DMS53 (cell line): Measurements from ENCODE around the gene BUD13.

Experiments used
- DNase-seq: peaks from one replicate; lab custom pipeline; 2025; lab: John Stamatoyannopoulos, UW

The BUD13 gene

GRCh38 chr11:116716621-116717020 is 56.2 kb downstream of the BUD13 start:
- no peak for DNase-seq

DNA sequence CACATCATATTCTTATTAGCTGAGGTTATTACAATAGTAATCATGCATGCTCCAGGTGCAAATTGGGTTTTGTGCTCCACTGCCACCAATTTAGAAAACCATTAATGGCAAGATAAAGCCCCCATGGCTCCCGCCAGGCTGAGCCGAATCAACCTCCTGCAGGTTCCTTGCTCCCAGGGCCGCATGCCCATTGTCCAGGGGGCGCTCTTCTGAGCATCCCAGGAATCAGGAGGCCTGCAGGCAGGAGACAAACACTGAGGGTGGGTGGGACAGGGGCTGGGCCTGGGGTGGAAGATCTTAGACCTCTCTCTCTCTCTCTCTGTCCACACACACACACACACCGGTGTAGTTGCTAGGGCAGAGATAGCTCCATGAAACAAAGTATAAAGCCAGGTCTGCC is 57.4 kb downstream of the BUD13 start:
- no peak for DNase-seq

GRCh38 chr11:116714902-116715301 is 57.9 kb downstream of the BUD13 start:
- DNase-seq = no peak

GRCh38 chr11:116712428-116712827 is 60.4 kb downstream of the BUD13 start:
- DNase-seq = no peak

DNA sequence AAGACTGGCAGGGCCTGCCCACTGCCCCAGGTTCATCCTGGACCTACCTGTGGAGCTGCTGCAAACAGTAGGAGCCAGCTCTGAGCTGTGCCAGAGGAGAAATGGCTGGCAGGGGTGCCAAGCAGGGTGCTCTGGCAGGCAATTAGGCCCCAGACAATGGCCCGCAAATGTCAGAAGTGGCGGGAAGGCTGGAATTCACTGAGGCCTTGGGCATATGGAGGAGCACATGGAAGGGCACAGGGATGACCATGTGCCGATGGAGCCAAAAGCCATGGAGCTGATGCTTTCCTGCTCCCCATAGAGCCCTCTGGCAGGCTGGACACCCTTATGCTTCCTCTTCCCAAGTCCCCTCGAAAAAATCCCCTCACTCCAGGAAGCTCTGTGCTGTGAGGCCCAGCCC is 62.0 kb downstream of the BUD13 start:
- DNase-seq = no peak

- DNase-seq = no peak
Observed at GRCh38 chr11:116710001-116710674, 62.6 kb downstream of the BUD13 start.

GRCh38 chr11:116707746-116708145 is 65.0 kb downstream of the BUD13 start:
- DNase-seq = peak; percentile 80

DNA sequence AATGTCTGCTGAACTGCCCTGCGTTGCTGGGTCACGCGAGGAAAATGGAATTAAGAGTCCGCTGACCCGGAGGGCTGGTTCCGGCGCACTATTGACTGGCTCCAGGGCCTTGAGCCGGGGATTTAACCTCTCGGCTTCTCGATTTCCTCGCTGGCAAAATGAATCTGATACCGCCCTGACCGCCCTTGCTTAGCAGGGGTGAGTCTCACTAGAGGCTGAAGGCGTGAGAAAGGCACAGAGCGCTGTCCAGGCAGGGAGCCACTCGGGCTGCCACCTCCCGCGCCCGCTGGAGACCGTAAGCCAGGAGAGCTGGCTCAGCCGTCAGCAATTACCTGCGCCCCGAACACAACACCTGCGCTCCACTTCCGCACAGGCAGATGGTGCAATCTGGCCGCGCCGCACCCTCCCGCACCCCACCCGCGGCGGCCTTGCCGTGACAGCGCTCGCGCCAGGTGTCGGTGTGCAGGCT is 65.6 kb downstream of the BUD13 start:
- peak; percentile 94 for DNase-seq

DNA sequence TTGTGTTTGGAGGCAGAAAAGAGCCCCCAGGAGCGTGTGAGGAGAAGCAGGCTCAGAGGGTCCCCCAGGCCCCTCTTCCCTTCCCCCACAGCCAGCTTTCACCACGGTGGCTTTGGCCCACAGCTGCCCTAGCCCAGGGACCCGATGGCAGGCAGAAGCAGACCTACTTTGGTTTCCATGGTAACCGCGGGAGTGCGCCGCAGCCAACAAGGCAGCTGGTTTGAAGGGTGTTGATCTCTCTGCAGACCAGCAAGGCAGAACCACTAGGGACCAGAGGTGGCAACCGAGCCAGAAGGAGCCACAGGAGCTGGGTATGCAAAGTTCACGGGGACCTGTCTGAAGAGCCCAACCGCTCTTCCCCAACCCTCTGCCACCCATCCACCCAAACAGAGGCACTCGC is 69.4 kb downstream of the BUD13 start:
- peak; percentile 98 for DNase-seq

DNA sequence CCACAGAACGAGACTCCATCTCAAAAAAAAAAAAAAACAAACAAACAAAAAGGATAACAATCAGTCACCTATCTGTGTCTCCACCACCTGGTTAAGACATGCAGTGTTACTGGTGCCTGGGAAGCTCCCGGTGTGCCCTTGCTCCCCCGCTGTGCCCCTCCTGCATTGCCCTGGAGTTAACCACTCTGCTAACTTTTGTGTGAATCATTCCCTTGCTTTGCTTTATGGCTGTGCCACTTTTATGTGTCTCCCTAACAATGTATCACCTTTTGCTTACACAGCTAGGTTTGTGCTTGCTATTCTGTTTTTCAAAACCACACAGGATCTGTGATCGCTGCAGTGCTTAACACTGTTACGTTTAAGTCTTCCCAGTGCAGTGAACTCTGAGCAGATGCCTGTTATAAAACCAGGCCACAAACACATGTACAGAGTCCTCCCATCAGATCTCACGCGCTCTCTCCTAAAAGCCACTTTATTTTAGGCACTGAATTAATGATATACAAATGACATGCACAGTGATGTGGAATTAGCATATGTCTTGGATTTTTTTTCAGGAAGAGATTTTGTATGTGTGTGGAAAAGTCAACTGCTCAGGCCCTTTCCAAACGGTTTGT is 69.9 kb downstream of the BUD13 start:
- peak; percentile 60 for DNase-seq

DNA sequence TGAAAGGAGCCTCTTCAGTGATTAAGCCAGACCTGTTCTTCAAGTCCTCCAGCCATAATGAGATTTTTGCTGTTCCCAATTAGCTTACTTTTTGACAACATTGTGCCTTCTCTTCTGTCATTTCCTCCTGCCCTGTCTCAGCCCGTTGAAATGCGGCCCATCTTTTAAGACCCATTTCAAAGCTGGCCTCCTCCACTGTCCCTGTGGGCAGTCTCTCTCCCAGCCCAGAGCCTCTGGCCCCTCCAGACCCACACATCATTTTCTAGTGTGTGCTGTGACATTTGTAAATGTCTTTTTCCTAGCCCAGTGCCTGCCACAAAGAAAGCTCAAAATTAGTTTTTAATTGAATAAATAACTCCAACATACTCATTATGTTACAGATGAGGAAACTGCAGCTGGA is 70.9 kb downstream of the BUD13 start:
- DNase-seq = peak; percentile 31

DNA sequence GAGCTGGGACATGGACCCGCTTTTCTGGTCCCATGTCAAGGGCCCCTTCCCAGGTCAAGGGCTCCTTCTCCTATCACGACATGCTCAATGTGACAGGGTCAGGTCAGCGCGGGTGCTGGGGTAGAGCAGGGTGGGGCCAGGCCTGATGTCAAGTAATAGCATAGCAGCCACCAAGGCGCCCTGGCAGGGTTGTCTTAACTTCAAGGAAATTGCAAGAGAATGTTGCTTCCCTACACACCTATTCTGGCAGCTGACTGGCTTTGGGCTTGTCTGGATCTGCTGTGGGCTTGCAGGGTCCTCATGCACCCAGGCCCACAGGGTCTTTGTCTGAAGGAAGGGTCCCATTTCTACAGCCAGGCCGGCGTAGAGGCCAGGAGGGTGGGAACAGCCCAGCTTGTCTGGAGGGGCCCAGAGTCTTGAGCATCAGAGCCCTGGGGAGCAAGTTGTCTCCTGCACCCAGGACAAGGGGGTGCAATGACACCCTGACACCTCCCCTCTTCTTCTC is 71.4 kb downstream of the BUD13 start:
- DNase-seq = no peak

GRCh38 chr11:116700586-116701220 is 72.1 kb downstream of the BUD13 start:
- DNase-seq = no peak
